Fibroblast of lung (primary cell): ENCODE data around the gene DOK6. TPM values are rescaled to one million over a fixed set of nuclear protein-coding genes. Genes with fewer than 3 reads are reported as not detected.

Experiments used
- DNase-seq, 2 donors: peaks; one replicate each; pipeline versions ENCODE4 v3.0.0 to v3.0.0-alpha.2; 2010; ENCODE audit warnings: low read depth in 2 of 2
- H2AFZ ChIP-seq: 2 replicates; pipeline ENCODE4 v1.5.1; 2012; ENCODE audit warnings: low read length, control low read depth, inconsistent platforms
- H3K27ac ChIP-seq: 2 replicates; pipeline ENCODE4 v1.5.1; 2011; ENCODE audit warnings: low read length, control low read depth; ENCODE audit not compliant: insufficient read depth
- H3K27me3 ChIP-seq: 2 replicates; pipeline ENCODE4 v1.5.1; 2011; ENCODE audit warnings: mild to moderate bottlenecking, low read length; ENCODE audit not compliant: control insufficient read depth, insufficient read depth
- H3K36me3 ChIP-seq: 2 replicates; pipeline ENCODE4 v1.5.1; 2011; ENCODE audit warnings: low read length; ENCODE audit not compliant: control insufficient read depth, insufficient read depth
- H3K4me1 ChIP-seq: 2 replicates; pipeline ENCODE4 v1.5.1; 2011; ENCODE audit warnings: low read length; ENCODE audit not compliant: control insufficient read depth, insufficient read depth; ENCODE audit errors: extremely low read depth
- H3K4me2 ChIP-seq: 2 replicates; pipeline ENCODE4 v1.5.1; 2011; ENCODE audit warnings: low read length, control low read depth; ENCODE audit not compliant: insufficient read depth; ENCODE audit errors: extremely low read depth
- H3K4me3 ChIP-seq, 4 experiments: fragments of 200-600 bp in 1 of 4; sonication (generic) in 1 of 4; replicated peaks in 1 of 4; 2 replicates each; pipeline ENCODE4 v1.5.1; 2011 to 2016; ENCODE audit warnings: low read length in 4 of 4, low read depth in 3 of 4, mild to moderate bottlenecking in 3 of 4, control low read depth in 2 of 4, inconsistent platforms in 1 of 4, mixed read lengths in 1 of 4; ENCODE audit not compliant: insufficient read depth in 1 of 4; ENCODE audit errors: control extremely low read depth in 1 of 4
- H3K79me2 ChIP-seq: 2 replicates; pipeline ENCODE4 v1.5.1; 2012; ENCODE audit warnings: mild to moderate bottlenecking, low read length, inconsistent platforms; ENCODE audit not compliant: control insufficient read depth, insufficient read depth
- H3K9ac ChIP-seq: 2 replicates; pipeline ENCODE4 v1.5.1; 2011; ENCODE audit warnings: mild to moderate bottlenecking, low read length, control low read depth; ENCODE audit not compliant: insufficient read depth
- H3K9me3 ChIP-seq: 2 replicates; pipeline ENCODE4 v1.5.1; 2012; ENCODE audit warnings: low read depth, low read length; ENCODE audit not compliant: control insufficient read depth, insufficient read depth
- H4K20me1 ChIP-seq: 2 replicates; pipeline ENCODE4 v1.5.1; 2011; ENCODE audit warnings: low read length; ENCODE audit not compliant: control insufficient read depth, insufficient read depth; ENCODE audit errors: extremely low read depth
- EZH2 ChIP-seq: IDR thresholded peaks from 2 replicates; pipeline ENCODE4 v1.5.1; 2012; ENCODE audit warnings: low read length, control low read depth, mild to moderate bottlenecking; ENCODE audit errors: missing control alignments
- polyA plus RNA-seq, 2 donors: library from polyadenylated mRNA; depleted of rRNA in 1 of 2; stranded (reverse) in 1 of 2; unstranded in 1 of 2; fragments of >200 nt; gene quantifications; 2 replicates each; pipeline ENCODE4 v1.2.1, GENCODE V29; 2011 to 2012; ENCODE audit warnings: missing spikeins in 1 of 2
- total RNA-seq: library from RNA; depleted of rRNA; stranded (reverse); fragments of >200 nt; gene quantifications from 2 replicates; pipeline ENCODE4 v1.2.1, GENCODE V29; 2014
- TF ChIP-seq, protein P1 (sequence below), 2 donors: IDR thresholded peaks in 1 of 2; conservative IDR thresholded peaks in 1 of 2; 1 replicate in 1 of 2; 2 replicates in 1 of 2; pipeline ENCODE4 v1.5.1; 2011 to 2012; ENCODE audit warnings: low read length in 2 of 2, control low read depth in 1 of 2, inconsistent platforms in 1 of 2, low read depth in 1 of 2, mild to moderate bottlenecking in 1 of 2

Gene DOK6
- total and polyA plus RNA-seq, 2 donors (not counting 1 experiment from before 2014, with no cell fraction given): 4.0 to 7.8 TPM

DNA sequence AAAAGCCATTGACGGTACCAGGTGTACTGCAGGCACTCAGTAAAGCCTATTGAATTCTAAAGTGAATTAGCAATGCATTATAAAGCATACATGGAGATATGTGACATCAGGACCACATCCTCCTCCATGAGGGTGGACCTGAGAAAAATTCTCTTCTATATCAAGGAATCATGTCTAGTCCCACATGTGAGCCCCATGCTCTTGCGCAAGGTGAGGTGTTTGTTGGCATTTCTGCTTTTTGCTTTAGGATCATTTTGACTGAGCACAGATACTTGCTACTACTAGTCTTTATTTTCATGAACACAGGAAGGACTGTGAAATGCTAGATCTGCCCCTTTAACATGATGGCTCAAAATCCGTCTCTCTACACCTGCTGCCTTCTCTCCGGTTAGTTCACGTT, 363.1 kb downstream of the DOK6 start:
- Histone ChIP-seq H3K9ac (no peak overlapping the region), H3K79me2 (no peaks in the 10 kb centered on the region), H3K36me3 (no peaks in the 10 kb centered on the region), H3K27ac (no peak overlapping the region), H4K20me1 (no peaks in the 10 kb centered on the region), H3K9me3 (no peaks in the 10 kb centered on the region), H3K27me3 (no peaks in the 10 kb centered on the region), H3K4me2 (no peak overlapping the region), H3K4me1 (no peaks in the 10 kb centered on the region), H2AFZ (no peak overlapping the region), H3K4me3 (no peak overlapping the region)
- no peak for DNase-seq
- TF ChIP-seq, protein P1, sequence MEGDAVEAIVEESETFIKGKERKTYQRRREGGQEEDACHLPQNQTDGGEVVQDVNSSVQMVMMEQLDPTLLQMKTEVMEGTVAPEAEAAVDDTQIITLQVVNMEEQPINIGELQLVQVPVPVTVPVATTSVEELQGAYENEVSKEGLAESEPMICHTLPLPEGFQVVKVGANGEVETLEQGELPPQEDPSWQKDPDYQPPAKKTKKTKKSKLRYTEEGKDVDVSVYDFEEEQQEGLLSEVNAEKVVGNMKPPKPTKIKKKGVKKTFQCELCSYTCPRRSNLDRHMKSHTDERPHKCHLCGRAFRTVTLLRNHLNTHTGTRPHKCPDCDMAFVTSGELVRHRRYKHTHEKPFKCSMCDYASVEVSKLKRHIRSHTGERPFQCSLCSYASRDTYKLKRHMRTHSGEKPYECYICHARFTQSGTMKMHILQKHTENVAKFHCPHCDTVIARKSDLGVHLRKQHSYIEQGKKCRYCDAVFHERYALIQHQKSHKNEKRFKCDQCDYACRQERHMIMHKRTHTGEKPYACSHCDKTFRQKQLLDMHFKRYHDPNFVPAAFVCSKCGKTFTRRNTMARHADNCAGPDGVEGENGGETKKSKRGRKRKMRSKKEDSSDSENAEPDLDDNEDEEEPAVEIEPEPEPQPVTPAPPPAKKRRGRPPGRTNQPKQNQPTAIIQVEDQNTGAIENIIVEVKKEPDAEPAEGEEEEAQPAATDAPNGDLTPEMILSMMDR (conservative IDR thresholded peaks at IDR 0.05 in 1 of 2, IDR thresholded peaks at IDR 0.05 in 1 of 2; ENCODE audit: low read depth in 1 of 2, low read length in 2 of 2): no peak
- no peak for TF ChIP-seq EZH2

DNA sequence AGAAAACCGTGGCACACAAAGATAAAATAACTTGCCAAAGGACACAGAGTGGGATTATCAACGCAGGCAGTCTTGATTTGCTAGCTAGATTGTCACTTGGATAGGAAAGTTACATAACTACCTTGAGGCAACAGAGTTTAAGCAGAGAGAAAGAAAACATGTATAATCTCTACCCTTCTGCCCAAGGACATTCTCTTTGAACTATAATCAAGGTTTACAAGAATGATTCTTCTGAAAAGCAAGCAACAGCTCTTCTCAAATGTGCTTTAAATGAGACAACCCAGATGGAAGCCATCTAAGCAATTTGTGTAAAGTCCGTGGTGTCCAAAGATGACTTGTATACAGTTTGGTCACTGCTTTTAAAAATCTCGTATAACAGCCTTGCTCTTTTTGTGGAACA, 369.6 kb downstream of the DOK6 start:
- no peak for TF ChIP-seq EZH2
- TF ChIP-seq, protein P1 (conservative IDR thresholded peaks at IDR 0.05 in 1 of 2, IDR thresholded peaks at IDR 0.05 in 1 of 2; ENCODE audit: low read depth in 1 of 2, low read length in 2 of 2): no peak
- H3K9ac ChIP-seq: no peak overlapping the region
- no peak overlapping the region for H2AFZ ChIP-seq
- no peaks in the 10 kb centered on the region for H3K27me3 ChIP-seq
- H3K36me3 ChIP-seq: no peaks in the 10 kb centered on the region
- H3K4me2 ChIP-seq: no peak overlapping the region
- no peak overlapping the region for H3K4me3 ChIP-seq
- no peaks in the 10 kb centered on the region for H3K9me3 ChIP-seq
- no peaks in the 10 kb centered on the region for H4K20me1 ChIP-seq
- H3K4me1 ChIP-seq: no peaks in the 10 kb centered on the region
- no peaks in the 10 kb centered on the region for H3K79me2 ChIP-seq
- no peak overlapping the region for H3K27ac ChIP-seq
- DNase-seq: no peak

DNA sequence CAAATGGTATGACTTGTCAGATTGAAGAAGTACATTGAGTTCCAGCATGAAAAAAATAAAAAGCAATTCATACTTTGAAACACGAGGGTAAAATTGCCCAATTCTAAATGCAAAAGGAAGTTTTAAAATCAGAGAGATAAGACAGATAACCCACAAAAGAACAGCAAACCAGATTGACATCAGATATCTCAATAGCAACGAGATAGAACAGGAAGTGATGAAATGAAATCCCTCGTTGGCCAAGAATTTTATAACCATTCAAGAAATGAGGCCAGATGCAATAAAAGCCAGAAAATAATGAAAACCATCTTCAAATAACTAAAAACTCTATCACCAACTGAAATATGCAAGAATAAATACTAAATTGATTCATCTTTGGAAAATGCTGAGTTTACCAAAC, 374.1 kb downstream of the DOK6 start:
- no peak for DNase-seq
- H3K4me2 ChIP-seq: no peak overlapping the region
- TF ChIP-seq EZH2: no peak
- TF ChIP-seq, protein P1 (conservative IDR thresholded peaks at IDR 0.05 in 1 of 2, IDR thresholded peaks at IDR 0.05 in 1 of 2; ENCODE audit: low read depth in 1 of 2, low read length in 2 of 2): no peak
- no peaks in the 10 kb centered on the region for H4K20me1 ChIP-seq
- H2AFZ ChIP-seq: no peak overlapping the region
- H3K79me2 ChIP-seq: no peaks in the 10 kb centered on the region
- H3K9me3 ChIP-seq: no peaks in the 10 kb centered on the region
- H3K9ac ChIP-seq: no peak overlapping the region
- H3K36me3 ChIP-seq: no peaks in the 10 kb centered on the region
- H3K27me3 ChIP-seq: no peaks in the 10 kb centered on the region
- no peak overlapping the region for H3K27ac ChIP-seq
- H3K4me3 ChIP-seq: no peak overlapping the region
- no peaks in the 10 kb centered on the region for H3K4me1 ChIP-seq
